HG03469 (cell line): Measurements from ENCODE around the gene TMEM53.
A peak's percentile ranks its signal among the peaks of the same experiment; 100 is the strongest.
"Not testable (repeated sequence)": the region's sequence is repeated elsewhere in the genome, so short reads cannot be mapped to it uniquely, and the experiment has no call there.

Experiments
- ATAC-seq: cut with Tn5 transposase; IDR thresholded peaks from one replicate; pipeline ENCODE4 v1.9.1; 2021; ENCODE audit warnings: mild to moderate bottlenecking, moderate library complexity, moderate number of reproducible peaks; ENCODE audit not compliant: unreplicated experiment

The TMEM53 gene

DNA sequence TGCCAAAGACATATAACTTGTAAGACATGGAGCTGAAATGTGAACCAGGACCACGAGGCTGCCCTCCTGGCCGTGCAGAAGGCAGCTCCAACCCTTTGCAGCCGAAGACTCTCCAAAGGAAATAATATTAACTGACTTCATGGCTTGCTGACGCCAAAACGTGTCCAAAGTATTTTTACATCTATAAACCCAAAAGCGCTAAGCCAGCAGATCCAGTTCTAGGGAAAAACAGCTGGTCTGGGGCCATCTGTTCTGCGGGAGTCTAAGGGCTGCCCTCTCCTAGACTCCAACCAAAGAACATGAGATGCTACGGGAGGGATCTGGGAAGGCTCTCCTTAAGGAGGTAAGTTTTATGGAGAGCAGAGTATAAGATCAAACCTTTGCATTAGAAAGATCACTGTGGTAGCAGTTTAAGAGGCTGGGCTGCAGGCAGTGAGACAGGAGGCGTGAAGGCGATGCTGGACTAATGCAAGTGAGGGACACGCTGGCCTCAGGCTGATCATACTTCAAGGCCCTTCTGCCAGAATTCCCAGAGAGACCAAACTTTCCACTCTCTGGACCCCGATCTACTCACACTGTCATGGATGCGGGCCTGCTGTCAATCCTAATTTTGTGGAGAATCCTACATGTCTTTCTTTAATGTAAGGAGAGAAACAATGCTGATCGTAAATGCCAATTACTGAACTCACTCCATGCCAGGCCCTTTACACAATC, 1.2 kb downstream of the TMEM53 start:
- no peak for ATAC-seq

DNA sequence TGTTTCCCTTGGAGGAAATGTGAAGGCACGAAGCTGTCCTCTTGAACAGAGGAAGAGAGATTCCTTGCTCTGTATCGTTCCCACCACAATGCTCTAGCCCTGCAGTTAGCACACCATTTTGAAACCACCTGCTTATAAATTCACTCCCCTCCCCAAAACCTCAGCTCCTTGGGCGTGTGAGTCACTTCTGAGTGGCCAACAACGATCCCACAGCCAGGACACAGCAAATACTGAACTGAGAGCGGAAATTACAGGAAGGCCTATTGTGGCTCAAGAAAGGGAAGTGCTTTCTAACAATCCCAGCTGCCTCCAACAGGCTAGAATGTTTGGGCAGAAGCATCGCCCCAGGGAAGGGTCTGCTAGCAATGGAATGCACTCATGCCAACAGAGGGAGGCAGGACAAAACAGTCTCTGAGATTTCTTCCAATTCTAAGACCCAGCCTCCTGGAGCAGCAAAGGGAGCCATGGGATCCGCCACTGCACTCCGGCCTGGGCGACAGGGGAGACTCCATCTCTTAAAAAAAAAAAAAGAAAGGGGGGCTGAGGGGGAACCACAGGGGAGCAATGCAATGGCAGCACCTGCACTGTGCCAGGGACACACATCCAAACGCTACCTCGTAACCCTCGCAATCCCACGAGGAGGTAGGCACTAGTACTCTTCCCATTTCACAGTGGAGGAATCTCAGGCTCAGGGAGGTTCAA, 1.9 kb downstream of the TMEM53 start:
- no peak for ATAC-seq

DNA sequence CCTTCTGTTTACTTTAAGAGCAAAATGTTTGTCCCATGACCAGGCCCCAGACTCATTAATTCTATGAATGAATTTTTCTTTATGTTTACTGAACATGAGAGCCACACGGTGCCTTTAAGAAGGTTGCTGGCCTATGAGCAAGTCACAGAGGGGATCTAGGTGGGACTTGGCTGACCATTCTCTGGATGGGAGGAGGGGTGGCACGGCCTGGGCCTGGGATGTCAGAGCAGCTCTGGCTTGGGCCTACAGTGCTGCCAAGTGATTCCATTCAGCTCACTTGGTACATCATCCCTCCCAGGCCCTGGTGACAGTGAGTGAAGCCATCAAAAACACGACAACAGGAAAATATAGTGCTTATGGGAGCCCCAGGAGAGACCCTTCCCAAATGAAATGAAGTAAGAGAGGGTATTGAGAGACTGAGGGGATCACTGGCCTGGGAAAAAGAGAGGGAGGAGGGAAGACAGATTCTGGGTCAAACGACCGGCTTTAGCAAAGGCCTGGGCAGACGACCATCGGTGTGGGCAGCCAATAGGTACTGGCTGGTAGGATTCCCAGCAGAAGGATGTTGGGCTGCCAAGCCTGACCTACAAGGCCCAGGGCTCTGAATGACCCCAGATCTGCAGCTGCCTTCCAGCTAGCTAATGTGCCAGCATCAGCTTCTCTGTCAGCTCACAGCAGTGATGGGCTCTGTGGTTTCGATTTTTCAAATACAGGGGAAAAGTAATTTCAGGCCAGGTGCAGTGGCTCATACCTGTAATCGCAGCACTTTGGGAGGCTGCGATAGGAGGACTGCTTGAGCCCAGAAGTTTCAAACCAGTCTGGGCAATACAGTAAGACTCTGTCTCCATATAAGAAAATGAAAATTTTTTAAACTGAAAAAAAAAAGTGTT, 3.3 kb downstream of the TMEM53 start:
- ATAC-seq, result no peak

DNA sequence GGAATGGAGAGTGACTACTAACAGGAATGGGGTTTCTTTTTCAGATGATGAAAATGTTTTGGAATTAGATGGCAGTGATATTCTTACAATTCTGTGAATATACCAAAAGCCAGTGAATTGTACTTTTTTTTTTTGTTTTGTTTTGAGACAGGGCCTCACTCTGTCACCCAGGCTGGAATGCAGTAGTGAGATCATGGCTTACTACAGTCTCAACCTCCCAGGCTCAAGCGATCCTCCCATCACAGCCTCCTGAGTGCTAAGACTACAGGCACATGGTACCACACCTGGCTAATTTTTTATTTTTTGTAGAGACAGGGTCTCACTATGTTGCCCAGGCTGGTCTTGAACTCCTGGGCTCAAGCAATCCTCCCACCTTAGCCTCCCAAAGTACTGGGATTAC, 7.6 kb downstream of the TMEM53 start:
- ATAC-seq, result not testable (repeated sequence)

DNA sequence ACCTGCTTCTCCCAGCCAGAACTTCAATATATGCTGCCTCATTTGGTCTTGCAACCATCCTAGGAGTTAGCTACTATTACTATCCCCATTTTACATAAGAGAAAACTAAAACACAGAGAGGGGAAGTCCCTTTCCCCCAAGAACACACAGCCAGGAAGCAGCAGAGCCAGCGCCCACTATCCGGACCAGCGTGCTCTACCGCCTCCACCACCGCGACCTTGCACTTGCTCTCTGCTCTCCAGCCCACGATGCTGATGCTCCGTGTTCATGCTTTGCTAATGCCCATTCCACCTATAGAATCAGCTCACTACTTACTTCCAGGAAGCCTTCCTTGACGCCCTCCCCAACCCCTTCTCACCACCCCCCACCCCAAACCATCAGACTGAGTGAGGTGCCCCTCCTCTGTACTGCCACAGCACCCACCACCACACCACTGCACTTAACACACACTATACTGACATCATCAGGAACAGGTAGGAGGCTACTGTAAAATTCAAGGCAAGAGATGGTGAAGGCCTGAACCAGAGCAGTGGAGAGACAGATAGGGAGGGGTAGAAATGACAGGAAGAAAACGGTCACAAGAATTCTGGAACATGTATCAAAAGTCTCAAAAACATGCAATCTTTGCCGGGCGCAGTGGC, 9.4 kb downstream of the TMEM53 start:
- no peak for ATAC-seq

DNA sequence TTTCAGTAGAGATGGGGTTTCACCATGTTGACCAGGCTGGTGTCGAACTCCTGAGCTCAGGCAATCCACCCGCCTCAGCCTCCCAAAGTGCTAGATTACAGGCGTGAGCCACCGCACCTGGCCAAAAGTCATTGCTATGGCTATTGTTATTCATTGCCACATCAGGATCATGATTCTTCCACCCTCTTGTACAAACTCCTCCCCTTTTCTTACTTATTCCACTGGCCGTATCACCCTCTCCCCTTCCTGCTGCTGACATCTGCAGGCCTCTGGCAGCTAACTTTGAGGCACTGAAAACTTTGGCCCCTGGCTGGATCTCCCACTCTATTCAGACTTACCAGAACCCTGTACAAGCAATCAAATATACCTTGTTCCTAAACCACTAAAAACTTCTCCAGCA, 10.9 kb downstream of the TMEM53 start:
- ATAC-seq, result no peak

DNA sequence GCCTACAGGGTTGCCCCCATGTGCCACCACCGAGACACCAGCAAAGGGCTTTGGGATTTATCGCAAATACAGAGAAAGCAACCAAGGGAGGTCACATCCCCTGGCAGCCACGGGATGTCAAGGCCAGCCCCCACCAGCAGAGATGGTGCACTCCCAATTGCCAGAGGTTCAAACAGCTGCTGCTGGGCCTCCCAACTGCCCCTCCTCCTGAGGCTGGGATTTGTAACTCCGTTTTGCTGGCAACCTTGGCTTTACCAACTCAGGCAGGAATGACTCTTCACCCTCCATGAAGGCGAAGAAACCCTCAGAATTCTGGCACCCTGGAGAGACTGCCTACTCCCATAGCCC, 11.6 kb downstream of the TMEM53 start:
- no peak for ATAC-seq

DNA sequence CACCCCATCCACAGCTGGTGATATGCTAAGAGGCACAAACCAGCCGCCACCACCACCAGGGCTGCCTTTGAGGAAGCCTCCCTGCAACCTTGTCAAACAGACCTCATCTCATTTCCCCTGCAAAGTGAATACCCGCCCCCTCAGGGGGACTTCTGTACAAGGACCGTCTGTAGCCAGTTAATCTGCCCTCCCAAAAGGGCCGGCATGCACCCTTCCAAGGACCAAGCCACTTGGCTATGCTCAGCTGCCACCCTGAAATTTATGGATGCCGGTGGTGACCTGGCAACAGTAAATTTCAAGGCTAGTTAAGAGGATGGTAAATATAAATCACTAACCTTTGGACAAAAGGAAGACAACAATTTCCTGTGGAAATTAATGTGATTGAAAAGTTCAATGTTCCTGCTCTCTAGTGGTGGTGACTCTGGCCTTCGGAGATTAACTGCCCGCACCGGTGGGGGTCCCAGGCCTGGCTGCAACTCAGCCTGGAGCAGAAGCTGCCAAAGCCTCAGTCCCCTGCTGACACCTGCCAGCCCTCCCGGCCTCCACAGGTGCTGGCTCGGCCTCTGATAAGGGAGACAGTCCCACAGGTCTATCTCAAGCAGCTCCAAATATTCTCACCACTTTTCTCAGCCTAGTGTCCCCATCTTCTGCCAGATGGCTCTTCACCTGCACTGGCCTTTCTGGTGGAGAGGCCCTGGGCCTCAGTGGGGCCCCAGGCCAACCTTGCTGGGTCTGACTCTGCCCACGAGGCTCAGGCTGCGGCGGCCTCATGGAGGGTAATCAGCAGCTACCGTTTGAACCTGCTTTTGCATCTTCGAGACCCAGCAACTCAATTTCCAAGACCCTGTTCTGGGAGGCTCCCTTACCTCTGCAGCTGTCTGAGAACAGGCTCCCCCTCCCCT, 12.2 kb downstream of the TMEM53 start:
- ATAC-seq, result no peak

DNA sequence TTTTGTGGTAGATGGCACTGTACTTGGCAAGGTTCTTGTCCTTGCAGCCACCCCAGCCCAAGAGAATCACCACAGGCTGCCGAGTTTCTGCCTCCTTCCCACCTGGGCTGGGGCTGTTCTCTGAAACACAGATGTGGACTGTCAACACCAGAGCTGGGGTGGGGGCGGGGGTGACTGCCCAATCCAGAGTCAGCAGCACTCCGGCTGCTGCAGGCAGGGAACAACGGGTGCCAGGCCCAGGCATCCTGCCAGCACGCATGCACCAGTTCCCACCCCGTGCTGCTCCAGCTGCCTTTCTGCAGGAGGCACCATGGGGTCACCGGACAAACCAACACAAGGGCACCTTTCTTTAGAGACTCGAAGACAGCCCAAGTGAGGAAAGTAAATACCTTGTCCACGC, 14.1 kb downstream of the TMEM53 start:
- no peak for ATAC-seq

DNA sequence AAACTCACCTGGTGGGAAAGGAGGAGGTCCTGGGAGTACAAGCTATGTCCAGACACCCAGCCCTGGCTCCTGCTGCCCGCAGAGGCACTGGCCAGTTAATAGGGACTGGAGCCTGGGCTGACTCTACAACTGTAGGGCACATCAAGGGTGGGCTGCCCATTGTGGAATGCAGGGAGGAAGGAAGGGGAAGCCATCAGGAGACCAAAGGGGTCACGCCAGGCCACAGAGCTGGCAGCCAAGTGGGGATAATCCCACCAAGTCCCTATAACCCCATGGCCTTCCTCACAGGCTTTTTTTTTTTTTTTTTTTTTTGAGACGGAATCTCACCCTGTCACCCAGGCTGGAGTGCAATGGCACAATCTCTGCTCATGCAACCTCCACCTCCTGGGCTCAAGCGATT, 14.7 kb downstream of the TMEM53 start:
- no peak for ATAC-seq

DNA sequence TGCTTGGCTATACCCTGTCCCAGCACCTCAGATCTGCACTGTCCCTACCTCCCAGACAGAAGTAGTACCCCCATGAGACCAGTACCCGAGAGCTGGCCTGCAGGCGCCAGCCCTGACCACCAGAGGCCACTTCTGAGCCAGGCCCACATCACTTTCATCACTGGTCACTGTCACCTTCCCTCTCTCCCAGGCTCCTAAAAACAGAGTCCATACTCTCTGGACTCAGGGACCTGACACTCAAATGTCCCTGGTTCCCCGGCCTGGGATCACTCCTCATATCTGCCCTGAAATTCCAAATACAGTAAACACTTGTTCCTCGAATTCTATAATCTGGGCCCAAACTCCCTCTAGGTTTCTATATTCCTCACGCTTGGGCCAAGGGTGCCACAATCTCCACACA, 18.7 kb downstream of the TMEM53 start:
- ATAC-seq, result no peak

DNA sequence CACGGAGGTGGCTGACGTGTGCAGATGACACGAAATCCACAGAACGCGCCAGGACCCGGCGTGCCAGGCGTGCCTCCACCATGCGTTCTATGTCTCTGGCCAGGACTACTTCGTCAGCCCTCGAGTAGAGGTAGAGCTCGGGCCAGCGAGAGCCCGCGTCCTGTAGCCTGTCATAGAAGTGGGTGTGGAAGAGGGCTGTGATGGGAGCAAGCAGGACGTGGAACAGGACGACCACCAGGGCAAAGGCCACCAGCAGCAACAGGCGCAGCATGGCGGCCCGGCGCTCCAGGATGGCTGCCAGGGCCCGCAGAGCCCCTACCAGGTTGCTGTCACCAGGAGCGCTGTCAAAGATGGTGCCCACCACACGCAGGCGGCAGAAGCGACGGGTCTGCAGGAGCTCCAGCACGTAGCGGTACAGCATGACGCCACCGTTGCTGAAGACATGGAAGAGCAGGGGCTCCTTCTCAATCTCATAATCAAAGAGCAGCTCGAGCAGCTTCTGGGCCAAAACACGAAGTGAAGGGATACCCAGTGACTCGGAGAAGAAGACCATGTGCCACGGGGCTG, 19.6 kb downstream of the TMEM53 start:
- ATAC-seq, result no peak

DNA sequence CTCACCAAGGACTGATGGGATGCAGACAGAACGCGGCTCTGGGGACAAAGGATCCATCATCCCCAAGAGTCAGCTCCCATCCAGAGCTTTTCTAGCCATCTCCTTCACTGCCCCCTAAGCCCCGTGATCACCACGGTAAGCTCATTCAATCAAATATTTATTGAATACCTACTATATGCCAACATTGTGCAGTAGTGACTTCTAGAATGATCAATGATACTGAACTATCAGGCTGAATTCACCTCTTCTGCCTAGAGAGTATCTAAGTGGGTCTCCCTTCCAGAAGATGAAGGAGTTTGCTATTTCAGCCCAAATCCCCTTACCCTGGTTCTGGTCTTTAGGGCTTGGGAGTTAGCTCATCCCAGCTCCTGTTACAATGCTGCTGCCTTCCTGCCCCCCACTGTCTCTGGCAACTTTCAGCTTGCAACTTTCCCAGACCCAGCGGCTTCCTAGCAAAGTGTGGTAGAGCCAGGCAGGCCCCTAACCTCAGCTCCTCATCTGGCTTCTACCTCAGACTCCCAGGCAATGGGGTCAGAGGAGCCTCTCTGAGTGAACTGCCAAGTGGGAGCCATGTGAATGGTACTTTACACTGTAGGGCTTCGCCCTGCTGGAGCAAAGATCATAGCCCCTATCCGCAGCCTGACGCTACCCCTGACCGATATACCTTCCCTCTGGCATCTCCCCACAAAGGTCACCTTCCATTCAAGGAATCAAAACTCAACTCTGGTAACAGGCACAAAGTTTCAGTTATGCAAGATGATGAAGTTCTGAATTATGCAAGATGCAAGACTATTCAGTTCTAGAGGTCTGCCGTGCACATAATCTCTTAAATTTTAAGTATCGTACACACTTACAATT, 20.9 kb downstream of the TMEM53 start:
- no peak for ATAC-seq

DNA sequence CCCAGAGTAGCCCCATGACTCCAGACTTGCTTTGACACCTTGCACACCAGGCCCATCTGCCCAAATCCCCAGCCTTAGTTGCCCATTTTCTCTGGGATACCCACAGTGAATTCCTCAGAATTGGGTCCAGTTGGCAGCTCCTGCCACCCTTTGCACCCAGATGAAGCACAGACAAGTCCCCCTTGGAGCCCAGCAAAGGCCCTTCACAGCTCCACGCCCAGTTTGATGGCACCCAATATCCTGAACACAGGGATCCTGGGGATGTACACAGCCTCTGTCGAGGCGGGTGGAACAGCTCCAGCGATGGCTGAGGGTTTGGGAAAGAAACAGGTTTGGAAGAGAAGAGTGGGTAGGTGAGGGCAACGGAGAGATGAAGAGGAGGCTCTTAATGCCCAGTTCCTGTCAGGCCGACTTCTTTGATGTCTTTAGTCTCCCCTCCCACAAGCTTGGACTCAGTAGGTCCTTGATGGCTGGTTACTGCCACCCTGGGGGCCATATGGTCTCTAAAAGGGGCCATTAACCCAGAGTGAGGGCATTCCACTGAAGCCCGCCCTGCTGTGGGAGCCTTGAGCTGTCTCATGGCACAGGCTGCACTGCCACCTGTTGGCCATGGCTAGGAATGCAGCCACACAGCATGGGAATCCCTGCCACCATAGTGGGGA, 21.7 kb downstream of the TMEM53 start:
- ATAC-seq, result peak; percentile 64

DNA sequence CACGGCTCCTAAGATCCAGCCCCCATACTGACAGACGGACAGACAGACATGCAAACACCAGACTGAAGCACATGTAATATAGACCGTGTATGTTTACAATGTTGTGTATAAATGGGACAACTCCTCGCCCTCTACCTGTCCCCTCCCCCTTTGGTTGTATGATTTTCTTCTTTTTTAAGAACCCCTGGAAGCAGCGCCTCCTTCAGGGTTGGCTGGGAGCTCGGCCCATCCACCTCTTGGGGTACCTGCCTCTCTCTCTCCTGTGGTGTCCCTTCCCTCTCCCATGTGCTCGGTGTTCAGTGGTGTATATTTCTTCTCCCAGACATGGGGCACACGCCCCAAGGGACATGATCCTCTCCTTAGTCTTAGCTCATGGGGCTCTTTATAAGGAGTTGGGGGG, 23.2 kb downstream of the TMEM53 start:
- ATAC-seq, result no peak

DNA sequence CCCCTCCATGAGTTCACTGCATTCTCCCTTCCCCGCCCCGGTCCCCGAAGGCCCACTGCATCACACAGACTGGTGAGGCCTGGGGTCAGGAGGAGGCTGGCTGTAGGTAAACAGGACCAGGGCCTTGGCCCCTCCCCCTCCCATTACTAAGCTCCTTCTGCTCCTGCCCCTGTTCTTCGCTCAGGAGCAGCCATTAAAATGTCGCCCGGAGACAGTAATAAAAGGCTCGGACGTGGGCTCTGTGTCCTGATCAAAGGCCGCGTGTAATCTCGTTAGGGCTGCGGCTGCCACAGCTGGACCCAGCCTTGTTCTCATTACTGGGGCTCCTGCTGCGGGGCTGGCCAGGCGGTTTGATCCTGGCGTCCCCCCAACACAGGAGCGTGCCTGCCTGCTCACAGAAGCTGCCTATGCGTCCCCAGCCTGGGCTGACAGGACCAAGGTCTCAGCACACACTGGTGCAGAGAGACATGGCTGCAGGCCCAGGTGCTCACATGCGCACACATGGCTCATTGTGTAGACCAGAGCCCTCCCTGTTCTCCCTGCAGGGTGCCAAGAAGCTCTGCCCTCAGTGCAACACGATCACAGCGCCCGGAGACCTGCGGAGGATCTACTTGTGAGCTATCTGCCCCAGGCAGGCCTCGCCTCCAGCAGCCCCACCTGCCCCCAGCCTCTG, 24.0 kb downstream of the TMEM53 start:
- no peak for ATAC-seq

DNA sequence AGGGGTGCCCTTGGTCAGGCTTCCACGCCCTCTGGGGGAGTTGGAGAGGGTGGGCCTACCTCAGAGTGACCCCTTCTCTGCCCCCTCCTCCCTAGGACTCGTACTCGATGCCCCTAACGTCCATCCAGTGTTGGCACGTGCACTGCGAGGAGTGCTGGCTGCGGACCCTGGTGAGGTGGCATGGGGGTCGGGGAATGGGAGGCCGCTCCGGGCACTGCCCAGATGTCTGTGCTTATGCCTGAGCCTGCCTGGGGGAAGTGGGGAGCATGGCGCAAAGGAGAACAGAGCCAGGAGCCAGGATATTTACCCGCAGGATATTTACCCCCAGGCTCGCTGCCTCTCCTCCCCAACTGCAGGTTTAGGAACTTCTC, 24.5 kb downstream of the TMEM53 start:
- ATAC-seq, result no peak
